B cell (primary cell): ENCODE measurements around the gene SLC39A11. TPM values are rescaled to one million over a fixed set of nuclear protein-coding genes. Genes with fewer than 3 reads are reported as not detected.

Experiments
- ATAC-seq: fragments of 200-7000 bp; cut with Tn5 transposase; one replicate; pipeline ENCODE4 v1.10.0; 2021; ENCODE audit warnings: low read depth, mild to moderate bottlenecking, moderate number of reproducible peaks, moderate library complexity
- CTCF ChIA-PET: fragments of 350-600 bp; sonication (Branson Sonifier 250); formaldehyde crosslinking; loops from one replicate; lab custom pipeline; 2021; ENCODE audit warnings: antibody characterized with exemption, inconsistent platforms; lab: Charles Lee
- POLR2A ChIA-PET: fragments of 350-600 bp; sonication (Branson Sonifier 250); formaldehyde crosslinking; loops from one replicate; lab custom pipeline; 2021; ENCODE audit warnings: antibody characterized with exemption; lab: Charles Lee
- DNase-seq: peaks from one replicate; pipeline ENCODE4 v3.0.0; 2013
- H2AFZ ChIP-seq: 2 replicates; pipeline ENCODE4 v1.6.1; 2012; ENCODE audit warnings: mild to moderate bottlenecking, low read depth, low read length; ENCODE audit not compliant: insufficient read depth, poor library complexity, severe bottlenecking
- H3K27ac ChIP-seq, 2 donors: 1 replicate in 1 of 2; 2 replicates in 1 of 2; pipeline ENCODE4 v1.5.1; 2012 to 2013; ENCODE audit warnings: low read length in 2 of 2, mild to moderate bottlenecking in 2 of 2, moderate library complexity in 1 of 2
- H3K27me3 ChIP-seq, 4 experiments: fragments of 200-600 bp in 1 of 4; sonication (generic) in 1 of 4; replicated peaks in 1 of 4; 1 replicate in 2 of 4; 2 replicates in 2 of 4; pipeline versions ENCODE4 v1.6.1 to v1.7.0; 2013 to 2016; ENCODE audit warnings: low read length in 3 of 4, mild to moderate bottlenecking in 2 of 4, mixed read lengths in 1 of 4, moderate library complexity in 1 of 4; ENCODE audit not compliant: insufficient read depth in 4 of 4, control insufficient read depth in 3 of 4; ENCODE audit errors: control extremely low read depth in 1 of 4
- H3K36me3 ChIP-seq, 2 experiments: replicated peaks in 1 of 2; 1 replicate in 1 of 2; 2 replicates in 1 of 2; pipeline versions ENCODE4 v1.6.1 to v1.7.1; 2013; ENCODE audit warnings: low read length in 1 of 2; ENCODE audit not compliant: insufficient read depth in 2 of 2, control insufficient read depth in 1 of 2; ENCODE audit errors: control extremely low read depth in 1 of 2, extremely low read depth in 1 of 2
- H3K4me1 ChIP-seq, 2 donors: fragments of 200-600 bp in 1 of 2; sonication (generic) in 1 of 2; 1 replicate in 1 of 2; 2 replicates in 1 of 2; pipeline versions ENCODE4 v1.5.1 to v1.6.1; 2013 to 2017; ENCODE audit warnings: low read length in 2 of 2; ENCODE audit not compliant: control insufficient read depth in 2 of 2, insufficient read depth in 2 of 2
- H3K4me2 ChIP-seq: replicated peaks from 2 replicates; pipeline ENCODE3; 2012; ENCODE audit warnings: mild to moderate bottlenecking, low read depth, low read length; ENCODE audit not compliant: poor library complexity, severe bottlenecking
- H3K4me3 ChIP-seq, 5 experiments: fragments of 200-600 bp in 1 of 5; sonication (generic) in 1 of 5; 1 replicate in 3 of 5; 2 replicates in 2 of 5; pipeline versions ENCODE4 v1.5.1 to v1.7.0; 2011 to 2016; ENCODE audit warnings: low read length in 4 of 5, mild to moderate bottlenecking in 4 of 5, low read depth in 2 of 5, control low read depth in 1 of 5, moderate library complexity in 1 of 5; ENCODE audit not compliant: insufficient read depth in 1 of 5; ENCODE audit errors: control extremely low read depth in 1 of 5, extremely low read depth in 1 of 5
- H3K79me2 ChIP-seq: fragments of 200-600 bp; sonication (generic); one replicate; pipeline ENCODE4 v1.6.0; 2016; ENCODE audit warnings: low read length; ENCODE audit not compliant: control insufficient read depth, insufficient read depth
- H3K9ac ChIP-seq: fragments of 200-600 bp; sonication (generic); 2 replicates; pipeline ENCODE4 v1.6.1; 2017; ENCODE audit warnings: mild to moderate bottlenecking, low read length, moderate library complexity
- H3K9me3 ChIP-seq, 3 donors: one replicate each; pipeline versions ENCODE4 v1.6.1 to v1.7.1; 2013; ENCODE audit warnings: low read length in 2 of 3; ENCODE audit not compliant: control insufficient read depth in 2 of 3, insufficient read depth in 1 of 3; ENCODE audit errors: control extremely low read depth in 1 of 3
- H4K20me1 ChIP-seq: 2 replicates; pipeline ENCODE4 v1.6.0; 2012; ENCODE audit warnings: mild to moderate bottlenecking, low read length; ENCODE audit not compliant: insufficient read depth, control insufficient read depth, poor library complexity, severe bottlenecking
- H3K27ac Mint-ChIP-seq: one replicate; pipeline ENCODE4 v1.8.0; 2021; ENCODE audit warnings: mixed read lengths
- H3K27me3 Mint-ChIP-seq: one replicate; pipeline ENCODE4 v1.8.0; 2021; ENCODE audit warnings: mixed read lengths
- H3K4me1 Mint-ChIP-seq: one replicate; pipeline ENCODE4 v1.8.0; 2021; ENCODE audit warnings: mixed read lengths
- H3K4me3 Mint-ChIP-seq: one replicate; pipeline ENCODE4 v1.8.0; 2021; ENCODE audit warnings: mixed read lengths
- H3K9me3 Mint-ChIP-seq: one replicate; pipeline ENCODE4 v1.8.0; 2022; ENCODE audit warnings: mixed read lengths; ENCODE audit not compliant: insufficient read depth
- CTCF ChIP-seq: fragments of 200-600 bp; IDR thresholded peaks from one replicate; pipeline ENCODE4 v1.8.0; 2022; ENCODE audit warnings: antibody characterized with exemption, mild to moderate bottlenecking
- EZH2 ChIP-seq: IDR thresholded peaks from 2 replicates; pipeline ENCODE4 v1.6.1; 2012; ENCODE audit warnings: borderline replicate concordance, low read depth, mild to moderate bottlenecking, moderate library complexity, low read length; ENCODE audit not compliant: insufficient read depth, poor library complexity, severe bottlenecking
- WGBS: methylation state at CpG from one replicate; pipeline ENCODE4 v1.1.5; 2013; ENCODE audit warnings: missing lambda C conversion rate; ENCODE audit not compliant: insufficient coverage; 5-methylcytosine and 5-hydroxymethylcytosine counted together
- intact Hi-C: fragments of 100-400 bp; cut with micrococcal nuclease; formaldehyde crosslinking; loops from one replicate; pipeline ENCODE4 v1.10.0; 2022
- polyA plus RNA-seq: library from polyadenylated mRNA; depleted of rRNA; stranded (reverse); fragments of >200 nt; gene quantifications from 2 replicates; pipeline ENCODE4 v1.2.3, GENCODE V29; 2012
- total RNA-seq, 2 donors: library from RNA; stranded (reverse); fragments of 120-200 nt in 1 of 2; gene quantifications; 1 replicate in 1 of 2; 2 replicates in 1 of 2; pipeline versions ENCODE4 v1.2.3 to v1.2.4, GENCODE V29; 2013 to 2022

SLC39A11 gene
- total and polyA plus RNA-seq, 2 donors (not counting 1 experiment from before 2014, with no cell fraction given): 6.9 to 39.6 TPM

- Mint-ChIP-seq H3K4me1 (peaks cover 7% of the 10 kb centered on the region), H3K27me3 (peaks cover 62% of the 10 kb centered on the region), H3K27ac (no peak overlapping the region), H3K4me3 (no peak overlapping the region), H3K9me3 (peaks cover 4% of the 10 kb centered on the region)
- DNase-seq: no peak
- POLR2A ChIA-PET: no interaction called here
- no peak overlapping the region for H3K9ac ChIP-seq
- no peak overlapping the region for H3K4me2 ChIP-seq
- no peak for TF ChIP-seq EZH2
- no peak for TF ChIP-seq CTCF
- no peaks in the 10 kb centered on the region for H3K4me1 ChIP-seq
- no peak overlapping the region for H3K27ac ChIP-seq
- H4K20me1 ChIP-seq: no peaks in the 10 kb centered on the region
- H2AFZ ChIP-seq: no peak overlapping the region
- H3K4me3 ChIP-seq: no peak overlapping the region
- H3K9me3 ChIP-seq: peaks cover 0 to 7% (median 0%) of the 10 kb centered on the region in 3 donors
- H3K79me2 ChIP-seq: no peaks in the 10 kb centered on the region
- CTCF ChIA-PET: no interaction called here
- intact Hi-C loops: no loop called here
- WGBS: 12% methylated on average over 12 of the region's 17 CpGs
- no peak for ATAC-seq
- H3K36me3 ChIP-seq: no peaks in the 10 kb centered on the region
- H3K27me3 ChIP-seq: peaks cover 0 to 42% (median 6%) of the 10 kb centered on the region in 4 experiments
These were observed 474.4 kb downstream of the SLC39A11 start for GRCh38 chr17:72618001-72618509.

GRCh38 chr17:72617557-72617956 is 474.9 kb downstream of the SLC39A11 start:
- peaks cover 7% of the 10 kb centered on the region for H3K4me1 Mint-ChIP-seq
- no peak for TF ChIP-seq EZH2
- TF ChIP-seq CTCF: no peak
- Histone ChIP-seq H3K4me3 (no peak overlapping the region), H3K9me3 (peaks cover 0 to 7% (median 0%) of the 10 kb centered on the region in 3 donors), H3K9ac (no peak overlapping the region), H3K27ac (no peak overlapping the region), H3K27me3 (peaks cover 0 to 37% (median 6%) of the 10 kb centered on the region in 4 experiments), H3K4me2 (no peak overlapping the region), H3K79me2 (no peaks in the 10 kb centered on the region), H2AFZ (no peak overlapping the region), H4K20me1 (no peaks in the 10 kb centered on the region), H3K4me1 (no peaks in the 10 kb centered on the region), H3K36me3 (no peaks in the 10 kb centered on the region)
- H3K27me3 Mint-ChIP-seq: peaks cover 60% of the 10 kb centered on the region
- DNase-seq: no peak
- ChIA-PET CTCF (no interaction called here), POLR2A (no interaction called here)
- WGBS: 48% methylated on average over 6 of the region's 6 CpGs
- H3K4me3 Mint-ChIP-seq: no peak overlapping the region
- no peak overlapping the region for H3K27ac Mint-ChIP-seq
- no peak for ATAC-seq
- H3K9me3 Mint-ChIP-seq: peaks cover 1% of the 10 kb centered on the region
- intact Hi-C loops: no loop called here
